NB4 (cell line): ENCODE data around the gene KRTAP10-10.
"Not testable (repeated sequence)": the region's sequence is repeated elsewhere in the genome, so short reads cannot be mapped to it uniquely, and the experiment has no call there.

ENCODE experiments used
- DNase-seq: peaks from one replicate; pipeline ENCODE4 v3.0.0; 2010; ENCODE audit warnings: low read depth
- H3K4me3 ChIP-seq: one replicate; pipeline ENCODE4 v1.5.1; 2011; ENCODE audit warnings: mild to moderate bottlenecking, low read depth, low read length, moderate library complexity
- CTCF ChIP-seq: IDR thresholded peaks from one replicate; pipeline ENCODE4 v1.5.1; 2012; ENCODE audit warnings: low read depth, low read length
- MYC ChIP-seq: IDR thresholded peaks from 2 replicates; pipeline ENCODE4 v1.6.1; 2011; ENCODE audit warnings: low read depth, low read length
- POLR2A ChIP-seq: IDR thresholded peaks from 2 replicates; pipeline ENCODE4 v1.6.1; 2011; ENCODE audit warnings: mild to moderate bottlenecking; ENCODE audit not compliant: insufficient read length; ENCODE audit errors: extremely low read depth
- TF ChIP-seq, protein P1 (sequence below): IDR thresholded peaks from 2 replicates; pipeline ENCODE4 v1.6.1; 2011; ENCODE audit warnings: low read depth, low read length

The KRTAP10-10 gene

GRCh38 chr21:44618909-44619308 is 18.2 kb upstream of the KRTAP10-10 start:
- H3K4me3 ChIP-seq, result no peak overlapping the region
- TF ChIP-seq, protein P1, sequence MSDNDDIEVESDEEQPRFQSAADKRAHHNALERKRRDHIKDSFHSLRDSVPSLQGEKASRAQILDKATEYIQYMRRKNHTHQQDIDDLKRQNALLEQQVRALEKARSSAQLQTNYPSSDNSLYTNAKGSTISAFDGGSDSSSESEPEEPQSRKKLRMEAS, result no peak
- TF ChIP-seq POLR2A, result no peak
- TF ChIP-seq MYC, result no peak
- no peak for TF ChIP-seq CTCF
- DNase-seq, result no peak

- H3K4me3 ChIP-seq, result no peak overlapping the region
- DNase-seq, result no peak
- TF ChIP-seq POLR2A, result no peak
- TF ChIP-seq, protein P1, result no peak
- no peak for TF ChIP-seq MYC
- TF ChIP-seq CTCF, result no peak
Measured at GRCh38 chr21:44619886-44620285, 17.3 kb upstream of the KRTAP10-10 start.

- TF ChIP-seq MYC (no peak), CTCF (no peak), POLR2A (no peak)
- TF ChIP-seq, protein P1, result no peak
- H3K4me3 ChIP-seq, result no peak overlapping the region
- no peak for DNase-seq
Measured at GRCh38 chr21:44623575-44623974, 13.6 kb upstream of the KRTAP10-10 start.

DNA sequence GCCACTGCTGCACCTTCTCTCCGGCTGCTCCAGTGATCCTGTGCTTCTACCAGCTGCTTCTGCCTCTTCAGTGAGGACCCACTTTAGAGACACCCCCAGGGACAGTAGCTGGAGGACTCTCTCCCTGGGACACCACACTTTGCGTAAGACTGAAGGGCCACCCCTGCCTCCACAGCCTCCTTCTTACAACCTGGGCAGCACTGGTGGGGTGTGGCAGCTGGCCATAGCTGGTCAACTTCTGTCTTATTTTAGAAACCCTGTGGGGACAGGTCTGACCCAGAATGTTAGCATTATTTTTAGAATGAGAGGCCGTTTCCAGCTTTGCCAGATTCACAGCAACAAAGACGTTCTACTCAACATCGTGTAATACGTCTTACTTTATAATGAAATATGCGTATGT is 11.4 kb upstream of the KRTAP10-10 start:
- no peak for TF ChIP-seq MYC
- no peak for TF ChIP-seq CTCF
- TF ChIP-seq, protein P1, result no peak
- TF ChIP-seq POLR2A, result no peak
- DNase-seq, result no peak

GRCh38 chr21:44626262-44626661 is 10.9 kb upstream of the KRTAP10-10 start:
- TF ChIP-seq MYC (no peak), POLR2A (no peak), CTCF (no peak)
- TF ChIP-seq, protein P1, result no peak
- no peak overlapping the region for H3K4me3 ChIP-seq
- no peak for DNase-seq

More for the DNA sequence above, 11.4 kb upstream of the KRTAP10-10 start:
- no peak overlapping the region for H3K4me3 ChIP-seq

DNA sequence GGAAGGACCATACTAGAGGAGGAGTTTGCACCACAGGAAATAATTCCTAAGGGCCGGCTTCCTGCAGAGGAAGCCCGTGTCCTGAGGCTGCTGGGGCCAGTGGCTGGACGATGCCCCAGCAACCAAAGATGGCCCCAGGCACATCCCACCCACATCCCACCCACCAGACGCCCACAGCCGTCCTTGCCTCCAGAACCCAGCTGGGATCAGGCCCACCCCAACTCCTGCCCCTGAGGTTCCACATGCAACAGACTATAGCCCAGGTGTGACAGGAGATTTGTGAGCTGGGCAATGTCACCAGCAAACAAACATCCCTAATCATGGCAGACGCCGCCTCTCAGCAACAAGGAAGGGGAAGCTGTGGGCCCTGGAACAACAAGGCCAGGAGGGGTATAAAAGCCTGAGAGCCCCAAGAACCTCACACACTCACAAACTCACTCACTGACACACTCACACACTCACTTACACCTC is 10.4 kb upstream of the KRTAP10-10 start, which contains the start of gene KRTAP10-9:
Gene KRTAP10-9, plus strand, starts transcription at position 421 of the 471 bp plus-strand sequence. CDS start 79 bp downstream, outside the sequence.
- TF ChIP-seq CTCF (no peak), POLR2A (no peak), MYC (no peak)
- TF ChIP-seq, protein P1, result no peak
- no peak for DNase-seq

GRCh38 chr21:44627181-44627822 is 9.9 kb upstream of the KRTAP10-10 start:
- H3K4me3 ChIP-seq, DNase-seq: not testable (repeated sequence)

More for the DNA sequence above, 10.4 kb upstream of the KRTAP10-10 start, which contains the start of gene KRTAP10-9:
- no peak within 1 kb of the TSS for H3K4me3 ChIP-seq

- H3K4me3 ChIP-seq, DNase-seq: not testable (repeated sequence)
Measured at GRCh38 chr21:44627831-44628233, 9.3 kb upstream of the KRTAP10-10 start.
